Heart right ventricle (tissue), 16 donors: ENCODE measurements around the gene TMEM114. TPM values are rescaled to one million over a fixed set of nuclear protein-coding genes. Genes with fewer than 3 reads are reported as not detected.

ENCODE experiments used
- ATAC-seq, 8 donors: fragments of 200-7000 bp; cut with Tn5 transposase; one replicate each; pipeline ENCODE4 v1.9.1; 2020; ENCODE audit warnings: mild to moderate bottlenecking in 8 of 8, moderate library complexity in 8 of 8, moderate number of reproducible peaks in 1 of 8
- DNase-seq, 2 donors: peaks; one replicate each; pipeline ENCODE4 v3.0.0-alpha.2; 2020
- H3K27ac ChIP-seq, 10 donors: fragments of 200-600 bp; sonication (generic) in 2 of 10; one replicate each; pipeline versions ENCODE4 v1.5.0 to v1.8.0; 2020 to 2022; ENCODE audit warnings: mild to moderate bottlenecking in 3 of 10
- H3K27me3 ChIP-seq, 7 donors: fragments of 200-600 bp; one replicate each; pipeline ENCODE4 v1.8.0; 2021 to 2022; ENCODE audit warnings: mild to moderate bottlenecking in 2 of 7
- H3K36me3 ChIP-seq, 9 donors: fragments of 200-600 bp; sonication (generic) in 1 of 9; one replicate each; pipeline versions ENCODE4 v1.5.0 to v1.8.0; 2020 to 2022; ENCODE audit warnings: mild to moderate bottlenecking in 2 of 9
- H3K4me1 ChIP-seq, 9 donors: fragments of 200-600 bp; sonication (generic) in 1 of 9; one replicate each; pipeline versions ENCODE4 v1.5.0 to v1.8.0; 2020 to 2022; ENCODE audit warnings: mild to moderate bottlenecking in 4 of 9
- H3K4me3 ChIP-seq, 10 donors: fragments of 200-600 bp; sonication (generic) in 2 of 10; one replicate each; pipeline versions ENCODE4 v1.5.0 to v1.8.0; 2020 to 2022; ENCODE audit warnings: mild to moderate bottlenecking in 7 of 10, moderate library complexity in 2 of 10
- H3K9me3 ChIP-seq, 11 donors: fragments of 200-600 bp in 10 of 11; sonication (generic) in 2 of 11; one replicate each; pipeline versions ENCODE4 v1.5.0 to v1.8.0; 2013 to 2022; ENCODE audit warnings: mild to moderate bottlenecking in 2 of 11, control low read depth in 1 of 11, moderate library complexity in 1 of 11
- CTCF ChIP-seq, 9 donors: fragments of 200-600 bp; sonication (generic) in 2 of 9; IDR thresholded peaks; one replicate each; pipeline versions ENCODE4 v1.5.0 to v1.8.0; 2021 to 2022; ENCODE audit warnings: antibody characterized with exemption in 9 of 9, mild to moderate bottlenecking in 5 of 9, moderate library complexity in 1 of 9
- WGBS, 2 donors: extraction: QIAGEN DNeasy Blood & Tissue Kit; methylation state at CpG; one replicate each; pipeline ENCODE4 v1.1.7; 2013; ENCODE audit warnings: inconsistent platforms in 1 of 2; 5-methylcytosine and 5-hydroxymethylcytosine counted together
- intact Hi-C, 10 donors: fragments of 100-400 bp; cut with DNase I; formaldehyde crosslinking; loops; one replicate each; pipeline versions ENCODE4 v1.11.1 to v1.14.2; 2022
- polyA plus RNA-seq, 2 donors: library from polyadenylated mRNA; stranded (reverse); fragments of 200-250 nt; gene quantifications; one replicate each; pipeline ENCODE4 v1.2.3, GENCODE V29; 2013
- total RNA-seq, 10 donors: library from RNA; stranded (reverse); fragmentation: NEBNext Ultra II Directional in 3 of 10; extraction: Animal tissue kit (Norgen Biotek cat#: 25700) in 3 of 10; gene quantifications; one replicate each; pipeline versions ENCODE4 v1.2.1 to v1.2.4, GENCODE V29; 2021 to 2023
- donor health status: Arrhythmogenic right ventricular cardiomyopathy.
- donor health status: ischemic (EF 13 %, LVEDD 7.1; RV severe dilation, severe dysfunction).
- donor health status: healthy with polysubstance abuse.
- donor health status: DM: no; HTN: yes; CAD: no.
- donor health status: DM: no; HTN: no; CAD: no.
- donor health status: ischemic (EF 25% LVEDD 6.9; RV normal size, moderate dysfunction).
- donor health status: ischemic (EF 25% LVEDD 5.7; RV mildly dilated, moderate dysfunction).
- donor health status: healthy.
- donor health status: DM: yes; HTN: yes; CAD: no.
- donor health status: Ischemic cardiomyopathy.
- donor health status: ischemic (EF 35%, LVEDD 5.7; RV mildly dilated, moderate dysfunction).
- donor health status: nonischemic (EF 11% LVEDD 7.7; RV severe dilation, severe dysfunction).
- donor health status: DM: yes; HTN: yes; CAD: no.
- donor health status: PGD.
- donor health status: ischemic (EF 29% LVEDD 5.4; RV normal size, mild dysfunction).
- donor health status: nonischemic (EF 23%, LVEDD 6.1; RV moderate dilation, normal function).

TMEM114 gene
- total and polyA plus RNA-seq, 12 donors: 0.34 to 0.37 TPM; not detected in 10

DNA sequence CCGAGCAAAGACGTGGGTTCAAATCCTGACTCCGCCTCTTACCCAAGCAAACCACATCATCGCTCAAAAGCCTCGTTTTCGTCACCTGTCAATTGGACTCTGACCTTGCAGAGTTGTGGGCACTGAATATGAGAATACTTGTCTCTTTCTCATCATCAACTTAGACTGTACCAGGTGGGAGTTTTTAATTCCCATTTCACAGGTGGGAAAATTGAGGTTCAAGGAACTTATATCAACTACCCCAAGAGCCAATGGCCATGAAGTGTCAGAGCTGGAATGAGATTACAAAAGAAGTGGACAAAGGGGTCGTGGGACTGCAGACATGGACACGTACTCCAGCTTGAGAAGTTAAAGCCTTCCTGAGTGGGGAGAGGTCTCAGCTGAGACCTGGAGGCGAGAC lies 10.8 kb downstream of the TMEM114 start:
- Histone ChIP-seq H3K9me3 (no peaks in the 10 kb centered on the region), H3K36me3 (no peaks in the 10 kb centered on the region), H3K4me3 (no peak overlapping the region), H3K27me3 (peaks cover 0 to 33% (median 17%) of the 10 kb centered on the region in 7 donors), H3K4me1 (no peaks in the 10 kb centered on the region), H3K27ac (no peak overlapping the region)
- intact Hi-C loops: loop anchor here in 2 of 10 donors (10.0 kb wide), 2 partner anchors 205 to 215 kb away; partner anchors contain the start of genes PMM2 (in 1 of the 2) and TMEM186 (in 1 of the 2)
- WGBS, 2 donors: 83 to 85% methylated on average over 9 of the region's 9 CpGs
- no peak for ATAC-seq
- TF ChIP-seq CTCF (IDR thresholded peaks at IDR 0.05): no peak
- DNase-seq: no peak

- H3K27ac ChIP-seq: no peak overlapping the region
- peaks cover 0 to 46% (median 24%) of the 10 kb centered on the region in 7 donors for H3K27me3 ChIP-seq
- H3K4me1 ChIP-seq: no peaks in the 10 kb centered on the region
- no peaks in the 10 kb centered on the region for H3K36me3 ChIP-seq
- TF ChIP-seq CTCF (IDR thresholded peaks at IDR 0.05): no peak
- WGBS, 2 donors: 73 to 74% methylated on average over 10 of the region's 10 CpGs
- no peak for DNase-seq
- no peaks in the 10 kb centered on the region for H3K9me3 ChIP-seq
- ATAC-seq: no peak
- no peak overlapping the region for H3K4me3 ChIP-seq
- intact Hi-C loops: loop anchor here in 2 of 10 donors (10.0 kb wide), 2 partner anchors 207 to 217 kb away; partner anchors contain the start of genes PMM2 (in 1 of the 2) and TMEM186 (in 1 of the 2)
These were observed 12.5 kb downstream of the TMEM114 start for GRCh38 chr16:8577678-8578304.

GRCh38 chr16:8576141-8577004 lies 13.9 kb downstream of the TMEM114 start:
- DNase-seq (no peak), ATAC-seq (no peak)
- intact Hi-C loops: loop anchor here in 2 of 10 donors (10.0 kb wide), 2 partner anchors 208 to 218 kb away; partner anchors contain the start of genes PMM2 (in 1 of the 2) and TMEM186 (in 1 of the 2)
- Histone ChIP-seq H3K4me3 (no peak overlapping the region), H3K36me3 (no peaks in the 10 kb centered on the region), H3K9me3 (no peaks in the 10 kb centered on the region), H3K4me1 (peaks cover 0 to 5% (median 0%) of the 10 kb centered on the region in 9 donors), H3K27ac (no peak overlapping the region), H3K27me3 (peaks cover 0 to 46% (median 24%) of the 10 kb centered on the region in 7 donors)
- 77 to 80% methylated on average over 4 of the region's 4 CpGs for WGBS, 2 donors
- no peak for TF ChIP-seq CTCF (IDR thresholded peaks at IDR 0.05)

DNA sequence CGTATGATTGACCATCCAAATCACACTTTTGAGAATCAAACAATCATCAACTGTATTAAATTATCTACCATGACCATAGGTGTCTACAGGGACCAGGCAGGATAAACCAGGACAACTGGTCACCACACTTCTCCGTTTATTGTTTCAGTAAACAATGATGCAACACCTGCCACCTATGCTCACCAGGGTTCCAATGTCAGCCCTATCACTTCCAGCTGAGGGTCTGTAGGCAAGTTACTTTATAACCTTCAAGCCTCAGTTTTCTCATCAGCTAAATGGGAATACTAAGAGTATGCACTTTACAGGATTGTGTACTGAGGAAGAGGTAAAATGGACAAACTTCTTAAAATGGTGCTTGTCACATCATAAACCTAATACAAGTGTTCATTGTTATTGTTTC lies 14.9 kb downstream of the TMEM114 start:
- intact Hi-C loops: loop anchor here in 2 of 10 donors (10.0 kb wide), 2 partner anchors 209 to 219 kb away; partner anchors contain the start of genes PMM2 (in 1 of the 2) and TMEM186 (in 1 of the 2)
- H3K27ac ChIP-seq: no peak overlapping the region
- peaks cover 0 to 14% (median 0%) of the 10 kb centered on the region in 9 donors for H3K4me1 ChIP-seq
- no peaks in the 10 kb centered on the region for H3K9me3 ChIP-seq
- peaks cover 0 to 50% (median 24%) of the 10 kb centered on the region in 7 donors for H3K27me3 ChIP-seq
- H3K36me3 ChIP-seq: no peaks in the 10 kb centered on the region
- DNase-seq: no peak
- no peak for ATAC-seq
- WGBS, 2 donors: 70 to 78% methylated on average over 2 of the region's 2 CpGs
- no peak for TF ChIP-seq CTCF (IDR thresholded peaks at IDR 0.05)
- no peak overlapping the region for H3K4me3 ChIP-seq
